CD4-positive, alpha-beta T cell treated with Interleukin-15 for 1 hour (primary cell): ENCODE measurements around the gene ZFP1.
"Not testable (repeated sequence)": the region's sequence is repeated elsewhere in the genome, so short reads cannot be mapped to it uniquely, and the experiment has no call there.

Experiments
- DNase-seq: peaks from one replicate; pipeline ENCODE4 v3.0.0-alpha.2; 2020

The ZFP1 gene

DNA sequence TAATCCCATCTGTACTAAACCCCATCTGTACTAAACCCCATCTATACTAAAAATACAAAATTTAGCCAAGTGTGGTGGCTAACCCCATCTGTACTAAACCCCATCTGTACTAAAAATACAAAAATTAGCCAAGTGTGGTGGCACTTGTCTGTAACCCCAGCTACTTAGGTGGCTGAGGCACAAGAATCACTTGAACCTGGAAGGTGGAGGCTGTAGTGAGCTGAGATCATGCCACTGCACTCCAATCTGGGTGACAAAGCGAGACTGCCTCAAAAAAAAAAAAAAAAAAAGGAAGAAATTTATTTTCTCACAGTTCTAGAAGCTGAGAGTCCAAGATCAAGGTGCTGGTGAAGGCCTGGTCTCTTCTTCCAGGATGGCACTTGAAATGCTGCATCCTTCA is 12.1 kb downstream of the ZFP1 start:
- DNase-seq, result no peak

DNA sequence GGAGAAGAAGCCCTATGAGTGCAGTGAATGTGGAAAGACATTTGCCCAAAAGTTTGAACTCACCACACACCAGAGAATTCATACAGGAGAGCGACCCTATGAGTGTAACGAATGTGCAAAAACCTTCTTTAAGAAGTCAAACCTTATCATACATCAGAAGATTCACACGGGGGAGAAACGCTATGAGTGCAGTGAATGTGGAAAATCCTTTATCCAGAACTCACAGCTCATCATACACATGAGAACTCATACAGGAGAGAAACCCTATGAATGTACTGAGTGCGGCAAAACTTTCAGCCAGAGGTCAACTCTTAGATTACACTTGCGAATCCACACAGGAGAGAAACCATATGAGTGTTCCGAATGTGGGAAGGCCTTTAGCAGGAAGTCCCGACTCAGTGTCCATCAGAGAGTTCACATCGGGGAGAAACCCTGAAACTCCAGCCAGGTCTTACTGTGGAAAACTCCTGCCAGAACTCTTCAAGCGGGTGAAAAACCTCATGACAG is 21.6 kb downstream of the ZFP1 start:
- DNase-seq, result no peak

DNA sequence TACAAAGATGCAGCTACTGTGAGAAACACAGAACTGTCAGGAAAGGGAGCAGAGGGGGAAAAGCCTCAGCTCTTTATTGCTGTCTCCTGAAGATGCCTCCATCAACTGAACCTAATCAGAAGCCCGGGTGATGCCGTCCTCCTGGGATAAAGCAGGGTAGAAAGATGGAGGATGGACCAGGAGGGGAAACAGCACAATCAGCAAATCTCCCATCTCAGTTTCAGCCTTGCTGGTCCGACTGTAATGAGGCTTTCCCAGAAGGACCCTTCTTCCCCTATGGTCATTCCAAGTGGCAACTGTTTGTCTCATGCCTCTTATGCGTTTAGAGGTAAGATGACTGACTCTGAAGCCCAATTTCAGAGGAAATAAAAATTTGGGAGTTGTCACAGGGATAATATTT is 24.3 kb downstream of the ZFP1 start:
- no peak for DNase-seq

DNA sequence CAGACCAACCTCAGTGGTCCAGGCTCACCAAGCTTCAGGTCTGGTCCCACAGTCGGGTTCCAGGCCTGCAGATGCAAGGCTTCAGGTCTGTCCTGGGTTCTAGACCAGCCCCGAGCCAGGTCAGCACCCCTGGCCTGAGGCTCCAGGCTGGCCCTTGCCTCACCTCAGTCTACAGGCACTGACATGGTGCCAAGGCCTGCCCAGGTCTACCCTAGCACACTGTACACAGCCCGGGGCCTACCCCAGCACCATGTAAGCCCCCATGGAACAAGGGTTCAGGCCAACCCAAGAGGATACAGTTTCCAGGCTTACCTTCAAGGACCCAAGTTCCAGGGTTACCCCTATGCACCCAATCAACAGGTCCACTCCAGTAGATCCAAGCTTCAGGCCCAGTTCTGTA is 26.8 kb downstream of the ZFP1 start:
- no peak for DNase-seq

DNA sequence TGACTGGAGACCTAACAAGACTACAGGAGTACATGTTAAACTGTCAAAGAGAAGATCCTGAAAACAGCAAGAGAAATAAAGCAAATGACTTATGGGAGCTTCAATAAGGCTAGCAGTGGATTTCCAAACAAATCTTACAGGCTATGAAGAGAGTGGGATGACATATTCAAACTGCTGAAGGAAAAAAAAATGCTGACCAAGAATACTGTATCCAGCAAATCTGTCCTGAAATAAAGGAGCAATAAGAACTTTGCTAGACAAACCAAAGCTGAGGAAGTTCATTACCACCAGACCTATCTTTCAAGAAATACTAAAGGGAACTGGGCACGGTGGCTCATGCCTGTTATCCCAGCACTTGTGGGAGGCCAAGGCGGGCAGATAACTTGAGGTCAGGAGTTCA is 28.6 kb downstream of the ZFP1 start:
- DNase-seq, result no peak

DNA sequence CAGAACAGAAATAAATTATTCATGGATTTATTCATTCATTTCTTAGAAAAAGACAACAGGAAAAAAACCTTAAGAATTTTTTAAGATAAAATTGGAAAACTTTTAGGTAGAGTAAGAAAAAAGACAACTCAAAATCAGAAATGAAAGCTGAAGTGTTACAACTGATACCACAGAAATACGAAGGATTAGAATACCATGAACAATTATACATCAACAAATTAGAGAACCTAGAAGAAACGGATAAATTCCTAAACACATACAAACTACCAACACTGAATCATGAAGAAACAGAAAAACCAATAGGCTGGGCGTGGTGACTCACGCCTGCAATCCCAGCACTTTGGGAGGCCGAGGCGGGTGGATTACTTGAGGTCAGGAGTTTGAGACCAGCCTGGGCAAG is 30.9 kb downstream of the ZFP1 start:
- no peak for DNase-seq

DNA sequence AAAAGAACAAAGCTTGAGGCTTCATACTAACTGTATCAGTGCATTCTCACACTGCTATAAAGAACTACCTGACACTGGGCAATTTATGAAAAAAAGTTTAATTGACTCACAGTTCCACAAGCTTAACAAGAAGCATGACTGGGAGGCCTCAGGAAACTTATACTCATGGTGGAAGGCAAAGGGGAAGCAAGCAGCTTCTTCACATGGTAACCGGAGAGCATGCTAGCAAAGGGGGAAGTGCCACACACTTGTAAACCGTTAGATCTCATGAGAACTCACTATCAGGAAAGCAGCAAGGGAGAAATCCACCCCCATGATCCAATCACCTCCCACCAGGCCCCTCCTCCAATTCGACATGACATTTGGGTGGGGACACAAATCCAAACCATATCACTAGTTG is 33.3 kb downstream of the ZFP1 start:
- DNase-seq, result no peak

DNA sequence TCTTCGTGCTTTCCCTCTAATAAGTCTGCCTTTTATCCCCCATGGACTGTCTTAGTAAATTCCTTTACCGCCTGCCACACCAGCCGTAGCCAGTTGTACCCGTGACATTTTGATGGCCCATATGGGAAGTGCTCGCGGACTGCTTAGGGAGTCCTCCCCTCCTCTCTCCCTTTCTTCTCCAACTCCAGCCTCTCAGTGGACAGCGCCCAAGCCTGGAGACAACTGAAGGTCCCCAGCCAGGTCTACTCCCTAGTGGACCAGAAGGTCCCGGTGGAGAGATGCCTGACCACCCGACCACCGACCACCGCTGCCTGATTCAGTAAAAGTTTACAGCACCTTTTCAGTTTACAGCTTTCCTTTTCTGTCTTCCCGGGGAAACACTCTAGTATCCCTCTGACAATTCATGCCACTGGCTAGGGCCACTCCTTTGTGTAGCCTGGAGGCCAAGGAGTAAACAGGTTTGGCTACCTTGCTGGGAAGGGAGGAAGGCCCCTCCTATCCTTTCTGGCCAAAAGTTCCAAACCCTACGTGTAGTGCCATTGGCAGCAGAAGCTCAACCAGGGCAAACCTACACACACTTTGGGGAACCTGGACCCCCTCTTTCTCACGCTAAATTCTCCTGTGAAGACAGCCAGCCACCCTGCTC is 40.6 kb downstream of the ZFP1 start:
- no peak for DNase-seq

DNA sequence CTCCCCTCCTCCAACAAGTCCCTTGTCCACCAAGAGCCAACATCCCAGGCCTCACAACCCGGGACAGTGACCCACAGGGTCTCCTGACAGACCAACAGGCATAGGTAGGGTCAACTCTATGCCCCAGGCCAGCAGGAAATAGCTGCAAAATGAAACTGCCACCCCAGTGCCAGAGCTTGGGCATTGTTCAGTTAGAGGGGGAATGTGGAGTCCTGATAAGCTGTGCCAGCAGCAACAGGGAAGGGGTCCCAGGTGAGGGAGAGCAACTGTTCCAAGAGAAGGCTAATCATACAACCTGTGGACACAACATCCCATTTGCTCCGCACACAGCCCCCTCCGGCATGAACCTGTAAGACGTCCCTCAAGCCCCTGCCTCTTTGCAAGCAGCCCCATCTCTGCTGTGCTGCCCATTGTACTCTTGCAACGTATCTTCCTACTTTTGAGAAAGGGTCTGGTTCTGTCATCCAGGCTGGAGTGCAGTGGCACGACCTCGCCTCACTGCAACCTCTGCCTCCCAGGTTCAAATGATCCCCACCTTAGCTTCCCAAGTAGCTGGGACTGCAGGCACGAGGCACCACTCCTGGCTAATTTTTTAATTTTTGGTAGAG is 41.4 kb downstream of the ZFP1 start:
- DNase-seq, result no peak

DNA sequence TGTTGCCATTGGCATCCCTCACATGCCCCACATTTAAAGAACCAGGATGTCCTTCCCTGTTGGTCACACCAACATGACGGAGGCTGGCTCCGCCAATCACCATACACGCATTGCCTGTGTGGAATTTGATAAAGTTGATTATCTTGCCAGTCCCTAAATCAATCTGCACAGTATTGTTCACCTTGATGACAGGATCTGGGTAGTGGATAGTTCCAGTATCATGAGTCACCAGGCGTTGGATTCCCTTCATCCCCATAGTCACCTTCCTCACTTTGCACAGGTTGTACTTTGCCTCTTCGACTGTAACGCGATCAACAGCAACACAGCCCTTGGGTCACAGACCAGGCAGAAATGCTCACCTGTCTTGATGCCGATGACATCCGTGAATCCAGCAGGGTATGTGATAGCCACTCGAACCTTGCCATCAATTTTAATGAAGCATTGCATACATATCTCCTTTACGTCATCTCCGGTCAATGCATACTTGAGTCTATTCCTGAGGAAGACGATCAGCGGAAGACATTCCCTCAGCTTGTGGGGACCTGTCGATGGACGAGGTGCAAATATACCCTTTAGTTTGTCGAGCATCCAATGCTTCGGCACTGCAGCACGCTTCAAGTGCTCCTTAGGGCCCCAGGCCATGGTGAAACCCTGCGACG is 44.4 kb downstream of the ZFP1 start:
- no peak for DNase-seq

DNA sequence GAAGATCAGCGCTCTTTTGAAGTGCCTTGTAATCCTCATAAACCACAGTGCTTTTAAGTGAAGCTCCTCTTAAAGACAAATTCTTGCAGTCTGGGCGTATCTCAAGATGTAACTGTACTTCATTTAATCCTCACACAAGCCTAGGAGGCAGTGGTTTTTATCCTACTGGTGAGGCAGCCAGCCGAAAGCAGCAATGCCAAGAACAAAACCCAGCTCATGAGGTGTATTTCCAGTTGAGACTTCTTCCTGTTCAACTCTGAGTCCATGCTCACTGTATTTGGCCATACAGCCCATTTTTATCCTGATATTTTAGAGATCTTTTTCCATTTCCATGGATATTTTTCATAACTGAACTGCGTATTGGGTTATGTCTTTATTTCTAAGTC is 44.9 kb downstream of the ZFP1 start:
- DNase-seq, result no peak

DNA sequence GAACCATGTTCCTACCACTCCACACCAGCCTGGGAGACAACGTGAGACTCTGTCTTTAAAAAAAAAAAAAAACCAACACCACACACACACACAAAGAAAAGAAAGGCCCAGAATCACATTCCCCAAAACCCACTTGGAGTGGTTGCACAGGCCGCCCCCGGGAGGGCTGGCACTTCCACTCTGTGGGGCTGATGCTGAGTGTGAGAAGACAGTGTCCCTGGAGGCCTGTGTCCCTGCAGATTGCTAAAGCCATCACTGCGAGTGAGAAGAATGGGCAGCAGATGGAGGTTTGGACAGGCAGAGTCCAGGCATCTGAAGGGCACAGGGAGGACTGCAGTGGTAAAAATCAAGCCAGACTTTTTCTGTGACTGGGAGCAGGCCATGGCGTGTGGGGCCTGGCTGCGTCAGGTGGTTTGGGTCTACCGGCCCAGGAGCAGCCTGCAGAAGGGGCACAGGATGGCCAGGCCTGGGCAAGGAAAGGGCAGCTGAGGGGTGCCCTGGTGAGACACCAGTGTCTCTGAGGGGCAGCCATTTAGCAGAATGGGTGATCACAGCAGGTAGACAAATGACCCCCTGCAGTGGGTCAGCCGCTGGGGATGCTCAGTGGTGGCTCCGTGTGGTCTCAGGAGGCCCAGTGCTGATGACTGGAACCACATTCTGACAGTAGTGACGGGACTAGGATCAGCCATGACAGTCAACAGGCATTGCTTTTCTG is 45.6 kb downstream of the ZFP1 start:
- DNase-seq, result no peak

DNA sequence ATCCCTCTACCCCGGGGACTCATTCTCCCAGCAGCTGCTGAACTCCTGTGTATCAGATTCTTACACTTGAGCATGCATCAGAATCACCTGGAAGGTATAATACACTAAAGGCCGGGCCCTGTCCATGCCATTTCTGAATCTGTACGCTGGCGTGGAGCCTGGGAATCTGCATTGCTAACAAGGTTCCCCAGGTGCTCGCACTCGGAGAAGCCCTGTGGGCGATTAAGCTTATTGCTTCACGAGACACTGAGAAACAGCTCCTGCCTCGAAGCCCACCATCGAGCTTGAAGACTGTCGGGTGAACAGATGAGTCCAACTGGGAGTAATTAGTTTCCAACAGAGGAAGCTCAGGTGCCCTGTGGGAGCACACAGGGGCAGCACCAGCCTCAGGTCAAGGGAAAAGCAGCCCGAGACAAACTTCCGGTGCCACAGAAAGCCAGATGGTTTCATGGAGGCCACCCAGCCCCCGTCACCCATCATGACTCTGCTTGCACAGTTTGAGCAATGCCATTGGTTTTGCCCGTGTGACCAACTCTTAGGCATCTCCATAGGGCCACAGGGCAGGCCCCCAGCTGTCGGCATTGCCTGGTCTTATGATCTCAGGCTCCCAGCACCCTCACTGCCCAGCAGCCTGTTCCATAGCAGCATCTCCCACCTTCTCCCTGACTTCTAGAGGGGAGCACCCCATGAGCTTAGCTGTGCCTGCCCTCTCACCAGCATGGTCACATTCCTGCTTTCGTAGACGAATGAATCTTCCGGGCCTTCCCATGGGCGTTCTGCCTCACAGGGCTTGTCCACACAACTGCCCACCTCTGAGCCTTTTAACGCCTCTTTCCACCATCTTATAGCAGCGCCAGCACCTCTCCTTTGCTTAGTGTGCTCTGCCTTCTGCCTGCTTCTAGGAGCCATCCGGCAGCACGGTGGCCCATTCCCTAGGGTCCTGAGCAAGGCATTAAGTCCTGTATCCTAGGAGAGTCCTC is 47.8 kb downstream of the ZFP1 start:
- DNase-seq, result no peak

DNA sequence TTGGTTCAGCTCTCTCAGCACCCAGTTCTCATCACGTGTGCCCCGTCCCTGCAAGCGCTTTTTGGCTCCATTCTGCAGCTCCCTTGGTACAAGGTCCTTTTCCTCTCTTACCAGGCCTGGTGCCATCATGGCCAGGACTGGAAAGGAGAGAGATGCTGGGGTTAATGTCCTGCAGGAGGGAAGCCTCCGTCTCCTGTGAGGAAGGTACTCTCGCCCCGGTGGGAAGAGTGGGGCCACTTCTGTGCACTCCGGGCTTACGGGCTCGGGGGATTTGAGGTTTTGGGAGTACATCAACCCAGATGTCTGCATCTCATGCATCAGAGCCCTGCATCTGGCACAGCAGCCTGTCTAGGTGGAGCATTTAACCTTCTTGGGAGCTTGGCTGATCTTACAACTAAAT is 48.5 kb downstream of the ZFP1 start:
- no peak for DNase-seq

DNA sequence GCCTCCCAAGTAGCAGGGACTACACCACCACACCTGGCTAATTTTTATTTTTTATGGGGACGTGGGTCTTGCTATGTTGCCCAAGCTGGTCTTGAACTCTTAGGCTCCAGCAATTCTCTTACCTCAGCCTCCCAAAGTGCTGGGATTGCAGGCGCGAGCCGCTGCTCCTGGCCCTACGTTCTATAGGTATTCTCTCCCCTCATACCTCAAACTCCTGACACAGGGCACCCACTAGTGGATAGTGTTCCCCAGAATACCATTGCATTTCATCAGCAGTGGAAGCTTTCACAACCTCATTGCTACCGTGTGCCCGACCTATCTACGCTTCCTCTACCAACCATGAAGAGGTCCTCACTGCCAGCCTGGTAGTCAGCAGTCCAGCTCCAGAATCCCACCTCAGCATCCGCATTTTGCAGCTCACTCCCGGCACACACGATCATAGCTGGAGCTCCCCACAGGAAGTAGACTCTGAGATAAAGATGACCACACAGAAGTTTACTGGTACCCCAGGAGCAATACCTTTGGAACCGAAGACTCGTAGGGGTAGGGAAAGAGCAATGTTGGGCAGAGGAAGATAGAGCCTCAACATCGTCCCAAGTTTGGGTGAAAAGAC is 49.3 kb downstream of the ZFP1 start:
- no peak for DNase-seq

DNA sequence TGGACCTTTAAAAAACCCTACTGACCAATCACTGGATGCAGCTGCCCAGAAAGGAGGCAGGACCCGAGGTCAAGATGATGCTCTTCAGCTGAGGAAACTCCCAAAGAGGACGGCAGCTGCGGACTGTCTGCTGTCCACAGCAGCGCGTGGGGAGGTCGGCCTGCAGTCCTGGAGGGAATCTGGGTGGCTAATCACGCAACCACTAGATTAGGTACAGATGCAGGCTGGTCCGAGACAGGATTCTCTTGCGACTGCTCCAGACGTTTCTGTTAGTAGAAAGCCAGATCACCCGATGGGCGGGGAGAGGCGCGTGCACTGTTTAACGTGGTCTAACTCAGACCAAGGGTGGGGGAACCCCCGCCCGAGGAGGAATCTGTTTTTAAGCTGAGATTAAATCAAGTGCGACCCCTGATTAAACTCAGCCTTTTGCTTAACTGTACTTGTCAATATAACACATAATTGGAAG is 49.8 kb downstream of the ZFP1 start:
- no peak for DNase-seq

DNA sequence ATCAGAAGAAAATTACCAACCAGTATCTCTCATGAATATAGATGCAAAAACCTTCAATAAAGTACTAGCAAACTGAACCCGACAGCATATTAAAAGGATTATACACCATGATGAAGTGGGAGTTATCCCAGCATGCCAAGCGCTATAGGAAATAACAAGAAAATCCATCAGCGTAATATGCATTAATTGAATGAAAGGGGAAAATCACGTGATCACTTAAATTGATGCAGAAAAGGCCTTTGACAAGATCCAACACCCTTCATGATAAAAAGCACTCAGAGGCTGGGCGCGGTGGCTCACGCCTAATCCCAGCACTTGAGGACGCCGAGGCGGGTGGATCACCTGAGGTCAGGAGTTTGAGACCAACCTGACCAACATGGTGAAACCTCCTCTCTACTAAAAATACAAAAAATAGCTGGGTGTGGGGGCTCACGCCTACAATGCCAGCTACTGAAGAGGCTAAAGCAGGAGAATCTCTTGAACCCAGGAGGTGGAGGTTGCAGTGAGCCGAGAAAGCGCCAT is 53.8 kb downstream of the ZFP1 start:
- no peak for DNase-seq

DNA sequence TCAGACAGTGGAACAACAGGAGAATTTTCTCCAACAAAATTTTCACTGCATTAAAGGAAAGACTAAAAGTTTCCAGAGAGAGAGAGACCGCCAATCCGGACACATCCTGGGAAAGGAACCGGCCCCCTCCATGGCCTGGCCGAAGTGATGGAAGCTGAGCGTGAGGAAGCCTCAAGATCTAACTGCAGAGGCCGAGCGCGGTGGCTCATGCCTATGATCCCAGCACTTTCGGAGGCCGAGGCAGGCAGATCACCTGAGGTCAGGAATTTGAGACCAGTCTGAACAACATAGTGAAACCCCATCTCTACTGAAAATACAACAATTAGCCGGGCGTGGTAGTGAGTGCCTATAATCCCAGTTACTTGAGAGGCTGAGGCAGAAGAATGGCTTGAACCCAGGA is 54.8 kb downstream of the ZFP1 start:
- no peak for DNase-seq

DNA sequence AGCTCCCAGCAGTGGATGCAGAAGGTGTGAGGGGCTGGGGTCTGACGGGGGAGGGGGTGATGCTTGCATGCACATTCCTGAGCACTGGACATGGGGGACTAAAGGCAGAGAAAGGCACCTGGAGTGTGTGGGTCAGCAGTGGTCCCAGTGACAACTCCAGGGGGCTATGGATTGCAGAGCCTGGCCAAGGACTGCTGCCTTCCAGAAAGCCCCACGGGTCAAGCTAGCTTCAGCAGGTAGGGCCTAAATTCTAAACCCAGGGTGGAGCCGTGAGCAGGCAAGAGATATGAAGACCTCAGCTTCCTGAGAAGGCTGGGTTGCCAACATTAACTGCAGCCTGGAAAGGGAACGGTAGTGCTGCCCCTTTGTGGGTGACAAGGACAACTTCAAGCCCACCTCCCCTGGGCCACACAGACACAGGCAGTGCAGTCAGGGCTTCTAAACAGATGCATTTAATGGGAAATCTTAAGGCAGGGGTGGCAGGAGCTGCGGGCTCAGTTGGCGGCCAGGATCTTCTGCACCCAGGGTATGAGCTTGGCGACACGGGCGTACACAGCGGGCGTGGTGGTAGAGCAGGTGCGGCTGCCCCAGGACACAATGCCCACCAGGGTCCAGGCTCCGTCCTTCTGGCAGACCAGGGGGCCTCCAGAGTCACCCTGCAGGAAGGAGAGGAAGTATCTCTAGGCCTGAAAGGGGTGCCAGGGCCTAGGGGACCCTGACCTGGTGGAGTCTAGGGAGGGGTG is 55.5 kb downstream of the ZFP1 start:
- no peak for DNase-seq

DNA sequence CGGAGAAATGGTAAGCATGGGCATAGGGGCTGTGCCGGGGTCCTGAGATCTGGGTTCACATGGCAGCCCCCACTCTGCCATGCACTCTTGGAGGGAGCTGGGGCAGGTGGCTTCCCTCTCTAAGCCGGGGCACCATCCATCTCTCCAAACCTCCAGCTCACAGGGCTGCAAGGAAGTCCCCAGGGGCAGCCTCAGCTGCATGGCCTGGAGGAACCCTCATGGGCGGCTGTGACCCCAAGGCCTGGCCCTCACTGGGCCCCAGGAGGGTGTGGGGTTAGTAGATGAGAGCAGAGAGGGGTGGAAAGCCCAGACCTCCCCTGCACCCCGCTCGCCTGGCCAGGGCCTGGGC is 56.1 kb downstream of the ZFP1 start:
- DNase-seq, result no peak

DNA sequence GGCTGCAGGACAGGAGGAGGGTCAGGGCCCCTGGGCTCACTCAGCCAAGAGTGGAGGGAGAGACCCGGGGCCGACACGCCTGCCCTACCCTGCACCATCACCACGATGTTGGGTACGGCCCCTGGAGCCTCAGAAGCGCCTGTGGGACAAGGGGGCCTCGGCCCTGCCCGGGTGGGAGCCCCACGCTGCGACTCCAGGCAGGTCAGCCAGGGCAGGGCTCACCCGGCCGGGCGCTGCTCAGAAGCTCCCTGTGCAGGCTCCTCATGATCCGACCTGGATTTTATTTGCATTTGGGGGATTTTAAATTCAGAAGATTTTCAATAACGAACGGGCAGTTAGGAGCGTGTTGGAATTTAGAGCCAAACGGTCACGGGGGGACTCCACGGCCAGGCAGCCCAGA is 56.6 kb downstream of the ZFP1 start:
- not testable (repeated sequence) for DNase-seq
